CD4-positive, alpha-beta T cell treated with Interleukin-6 at 100 ng/mL for 8 hours (primary cell): ENCODE results near the gene HDAC7.

Experiments
- DNase-seq: peaks from one replicate; pipeline ENCODE4 v3.0.0-alpha.2; 2020; ENCODE audit warnings: mixed read lengths, low spot score

HDAC7 gene

GRCh38 chr12:47793015-47793681 lies 26.6 kb downstream of the HDAC7 start:
- DNase-seq = no peak

GRCh38 chr12:47791874-47792273 lies 27.8 kb downstream of the HDAC7 start:
- DNase-seq = no peak

DNA sequence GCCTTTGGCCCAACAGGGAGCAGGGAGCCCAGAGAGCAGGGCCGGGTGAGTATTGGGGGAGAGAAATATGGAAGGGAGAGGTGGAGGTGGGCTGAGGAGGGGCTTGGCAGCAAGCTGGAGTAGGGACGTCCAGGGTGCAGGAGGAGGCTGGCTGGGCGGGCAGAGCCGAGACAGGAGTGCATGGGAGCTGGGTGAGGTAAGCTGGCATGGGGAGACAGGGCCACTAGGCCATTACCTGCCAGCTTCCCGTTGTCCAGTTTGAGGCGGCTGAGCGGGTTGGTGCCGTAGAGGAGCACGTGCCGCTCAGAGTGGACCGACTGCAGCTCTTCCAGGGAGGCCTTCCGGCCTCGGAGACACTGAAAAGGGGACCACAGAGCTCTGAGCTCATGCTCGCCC lies 28.4 kb downstream of the HDAC7 start:
- DNase-seq = no peak

GRCh38 chr12:47790676-47791350 lies 28.9 kb downstream of the HDAC7 start:
- DNase-seq = no peak

DNA sequence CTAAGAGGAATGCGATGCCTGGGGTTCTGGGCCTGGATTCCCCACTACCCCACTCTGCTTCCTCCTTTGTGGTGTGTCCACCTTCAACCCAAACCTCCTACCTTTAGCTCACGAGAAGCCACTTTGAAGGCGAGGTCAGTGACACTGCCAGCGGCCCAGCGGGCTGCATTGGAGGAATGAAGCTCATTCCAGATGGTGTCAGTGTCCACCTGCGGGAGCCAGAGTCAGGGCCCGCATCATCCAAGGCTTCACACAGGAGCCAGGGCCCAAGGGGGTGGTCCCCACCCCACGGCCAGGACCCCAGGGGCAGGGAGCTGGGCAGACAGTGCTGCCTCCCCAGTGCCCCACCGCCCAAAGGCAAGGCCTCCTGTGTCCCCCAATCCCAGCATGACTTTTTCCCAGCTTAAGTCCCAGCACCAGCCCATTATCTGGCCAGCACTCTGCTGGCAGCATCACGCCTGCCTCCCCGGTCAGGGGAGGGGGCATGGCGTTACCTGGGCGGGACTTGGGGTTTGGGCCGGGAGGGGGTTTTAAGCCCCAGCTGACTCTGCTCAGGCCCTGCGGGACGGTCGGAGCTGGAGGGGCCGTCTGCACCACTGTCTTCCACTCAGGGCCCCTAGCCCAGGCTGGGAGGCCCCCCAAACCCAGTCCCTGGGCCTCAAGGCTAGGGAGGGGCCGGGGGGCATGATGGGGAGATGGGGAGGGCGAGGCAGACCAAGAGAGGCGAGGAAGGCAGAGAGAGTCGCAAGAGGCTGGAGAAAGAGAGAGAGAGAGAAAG lies 29.8 kb downstream of the HDAC7 start:
- no peak for DNase-seq

DNA sequence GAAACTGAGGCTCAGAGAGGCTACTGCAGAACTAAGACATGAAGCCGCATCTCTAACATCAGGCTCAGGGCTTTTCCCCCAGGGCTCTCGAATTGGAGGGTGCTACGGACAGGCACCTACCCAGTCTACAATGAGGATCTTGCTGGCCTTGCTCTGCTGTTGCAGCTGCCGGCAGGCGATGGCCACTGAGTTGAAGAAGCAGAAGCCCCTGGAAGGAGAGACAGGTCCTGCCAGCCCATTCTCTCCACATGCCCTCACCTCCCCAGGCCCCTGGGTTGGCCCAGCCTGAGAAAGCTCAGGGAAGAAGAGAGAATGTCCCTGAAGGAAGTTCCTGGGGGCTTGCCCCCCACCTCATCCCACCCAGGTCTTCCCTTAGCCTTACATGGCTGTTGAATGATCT lies 30.6 kb downstream of the HDAC7 start:
- DNase-seq = no peak

DNA sequence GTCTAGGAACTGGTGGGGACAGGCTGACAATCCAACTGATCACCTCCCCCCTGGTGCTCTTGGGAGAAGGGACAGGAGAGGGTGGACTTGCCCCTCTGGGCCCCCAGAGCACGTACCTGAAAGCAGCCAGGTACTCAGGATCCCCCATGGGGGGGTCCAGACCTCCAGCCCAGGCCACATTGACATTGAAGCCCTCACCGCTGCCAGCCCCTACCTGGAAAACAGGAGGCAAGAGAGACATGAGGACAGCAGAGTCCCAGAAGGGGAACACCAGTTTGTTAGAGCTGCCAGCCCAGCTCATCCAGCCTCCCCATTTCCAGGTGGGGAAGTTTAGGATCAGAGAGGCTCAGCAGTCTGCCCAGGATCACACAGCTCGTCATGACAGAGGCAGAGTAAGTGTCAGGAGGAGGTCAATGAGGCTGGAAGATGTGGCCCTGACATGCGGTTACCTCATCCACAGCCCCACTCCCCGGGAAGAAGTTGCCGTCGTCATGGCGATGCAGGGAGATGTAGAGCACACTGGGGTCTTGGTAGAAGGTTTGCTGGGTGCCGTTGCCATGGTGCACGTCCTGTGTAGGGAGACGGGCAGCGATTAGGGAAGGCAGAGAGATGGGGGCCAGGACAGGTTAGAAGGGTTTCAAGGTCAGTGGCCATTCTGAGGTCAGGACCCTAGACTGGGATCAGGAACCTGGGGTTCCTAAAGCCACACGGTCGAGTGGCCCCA lies 31.9 kb downstream of the HDAC7 start:
- no peak for DNase-seq

DNA sequence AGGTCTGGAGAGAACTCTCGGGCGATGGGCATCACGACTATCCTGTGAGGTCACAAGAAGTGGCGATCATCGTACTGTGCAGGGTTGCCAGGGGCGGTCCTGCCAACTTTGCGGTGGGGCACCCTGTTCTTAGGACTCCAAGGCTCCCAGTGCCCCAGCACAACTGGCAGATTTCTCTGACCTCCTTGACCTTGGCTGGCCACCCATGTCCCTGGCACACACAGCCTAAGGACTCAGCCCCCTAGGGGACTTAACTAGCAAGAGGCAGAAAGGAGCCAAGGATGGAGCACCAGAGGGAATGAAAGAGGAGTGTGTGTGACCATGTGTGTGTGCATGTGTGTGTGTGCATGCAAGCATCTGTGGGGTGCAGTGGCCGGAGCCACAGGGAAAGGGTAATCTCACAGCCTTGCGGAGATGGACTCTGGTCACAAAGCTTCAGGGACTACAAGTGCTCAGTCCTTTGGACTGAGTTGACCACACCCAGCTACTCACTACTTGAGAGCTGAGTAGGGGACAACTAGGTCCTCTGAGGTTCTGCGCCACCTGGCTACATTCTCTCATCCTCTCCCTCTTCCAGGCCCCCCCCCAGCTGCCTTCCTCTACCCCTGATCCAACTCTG lies 32.9 kb downstream of the HDAC7 start:
- no peak for DNase-seq

- no peak for DNase-seq
Observed at GRCh38 chr12:47785887-47786661, 33.6 kb downstream of the HDAC7 start.

GRCh38 chr12:47785036-47785886 lies 34.4 kb downstream of the HDAC7 start:
- no peak for DNase-seq

DNA sequence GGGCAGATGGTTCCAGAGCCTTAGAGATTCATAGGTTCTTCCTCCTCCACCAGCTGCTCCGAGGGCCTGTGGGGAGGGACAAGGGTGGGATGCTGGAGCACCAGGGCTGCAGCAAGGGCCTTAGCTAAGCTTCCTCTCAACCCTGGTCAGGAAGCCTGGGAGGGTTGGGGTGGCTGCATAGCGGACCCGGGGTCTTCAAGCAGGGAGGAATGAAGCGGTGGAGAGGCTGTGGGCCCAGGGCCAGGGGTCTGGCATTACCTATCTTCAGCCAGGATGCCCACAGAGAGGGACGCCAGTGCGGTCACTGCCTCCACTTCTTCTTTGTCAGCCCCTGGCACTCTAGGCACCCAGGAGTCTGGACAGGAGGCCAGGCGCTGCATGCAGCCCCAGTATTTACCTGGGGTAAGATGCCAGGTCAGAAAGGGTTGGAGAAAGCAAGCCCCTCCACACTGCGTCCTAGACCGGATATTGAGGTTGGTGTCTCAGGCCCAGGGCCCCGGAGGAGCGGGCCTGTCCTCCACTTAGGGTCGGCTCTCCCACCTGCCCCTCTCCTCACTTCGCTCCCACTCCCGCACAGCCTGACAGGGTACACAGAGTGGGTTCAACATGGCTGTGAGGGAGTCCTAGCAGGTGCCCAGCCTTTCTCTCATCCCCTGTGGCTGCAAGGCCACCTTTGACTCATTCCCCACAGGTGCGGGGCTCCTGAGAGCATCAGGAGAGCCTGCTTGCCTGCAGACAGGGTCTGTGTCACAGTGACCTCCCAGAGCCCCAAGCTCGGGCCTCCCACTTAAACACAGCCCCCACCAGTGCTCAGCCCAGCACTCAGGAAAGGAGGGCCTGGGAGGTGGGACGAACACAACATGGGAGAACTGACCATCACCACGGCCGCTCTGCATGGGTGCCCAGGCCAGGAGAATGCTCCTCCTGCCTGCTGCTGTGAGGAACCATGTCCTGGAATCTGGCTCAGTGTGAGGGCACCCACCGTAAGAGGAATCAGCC lies 35.6 kb downstream of the HDAC7 start:
- DNase-seq = no peak

DNA sequence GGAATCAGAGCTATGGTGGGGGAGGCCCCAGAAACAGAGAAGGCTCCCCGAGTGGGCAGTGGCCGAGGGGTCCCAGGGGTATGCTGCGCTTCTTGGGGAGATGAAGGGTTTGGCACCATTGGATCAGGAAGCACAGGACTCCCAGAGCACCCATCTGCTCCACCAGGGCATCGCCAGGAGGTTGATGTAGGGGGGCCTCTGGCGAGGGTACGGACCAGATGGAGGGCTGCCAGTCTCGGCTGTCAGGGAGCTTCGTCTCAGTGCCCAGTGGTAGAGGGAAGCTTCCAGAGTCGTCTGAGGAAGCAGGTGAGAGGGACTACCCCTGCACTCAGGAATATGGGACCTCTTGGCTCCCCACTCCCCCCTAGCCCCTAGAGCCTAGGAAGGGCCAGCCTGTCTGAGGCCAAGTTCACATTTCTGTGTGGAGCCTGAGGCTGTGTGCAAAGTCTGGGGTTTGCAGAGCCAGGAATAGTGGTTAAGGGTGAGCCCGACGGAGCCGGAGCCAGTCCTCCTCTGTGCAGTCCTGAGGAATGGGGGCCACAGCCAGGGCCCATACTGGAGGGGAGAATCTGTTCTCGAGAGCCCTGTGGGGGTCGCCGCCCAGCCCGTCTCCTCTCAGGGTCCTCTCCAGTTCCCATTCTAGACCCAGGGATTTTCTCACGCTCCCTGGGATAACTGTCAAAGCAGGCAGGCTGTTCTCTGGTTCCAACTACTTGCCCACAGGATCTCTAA lies 36.5 kb downstream of the HDAC7 start:
- no peak for DNase-seq

DNA sequence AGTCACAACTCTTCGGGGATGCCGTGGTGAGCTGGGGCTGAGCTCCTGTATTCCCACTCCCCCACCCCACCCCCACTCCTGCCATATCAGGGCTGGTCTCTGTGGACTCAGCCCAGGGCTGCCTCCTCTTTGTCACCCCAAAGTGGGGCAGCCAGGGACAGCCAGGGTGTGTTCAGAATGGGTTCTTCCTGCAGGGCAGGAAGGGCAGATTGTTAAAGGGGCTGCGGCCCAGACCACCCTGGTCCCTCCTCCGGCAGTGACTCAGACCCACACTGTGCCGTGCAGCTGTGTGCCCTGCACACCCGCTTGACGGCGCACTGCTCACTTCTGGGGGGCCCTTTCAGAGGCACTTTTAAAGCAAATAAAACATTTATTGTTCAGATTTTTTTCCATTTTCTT lies 37.3 kb downstream of the HDAC7 start:
- DNase-seq = no peak

DNA sequence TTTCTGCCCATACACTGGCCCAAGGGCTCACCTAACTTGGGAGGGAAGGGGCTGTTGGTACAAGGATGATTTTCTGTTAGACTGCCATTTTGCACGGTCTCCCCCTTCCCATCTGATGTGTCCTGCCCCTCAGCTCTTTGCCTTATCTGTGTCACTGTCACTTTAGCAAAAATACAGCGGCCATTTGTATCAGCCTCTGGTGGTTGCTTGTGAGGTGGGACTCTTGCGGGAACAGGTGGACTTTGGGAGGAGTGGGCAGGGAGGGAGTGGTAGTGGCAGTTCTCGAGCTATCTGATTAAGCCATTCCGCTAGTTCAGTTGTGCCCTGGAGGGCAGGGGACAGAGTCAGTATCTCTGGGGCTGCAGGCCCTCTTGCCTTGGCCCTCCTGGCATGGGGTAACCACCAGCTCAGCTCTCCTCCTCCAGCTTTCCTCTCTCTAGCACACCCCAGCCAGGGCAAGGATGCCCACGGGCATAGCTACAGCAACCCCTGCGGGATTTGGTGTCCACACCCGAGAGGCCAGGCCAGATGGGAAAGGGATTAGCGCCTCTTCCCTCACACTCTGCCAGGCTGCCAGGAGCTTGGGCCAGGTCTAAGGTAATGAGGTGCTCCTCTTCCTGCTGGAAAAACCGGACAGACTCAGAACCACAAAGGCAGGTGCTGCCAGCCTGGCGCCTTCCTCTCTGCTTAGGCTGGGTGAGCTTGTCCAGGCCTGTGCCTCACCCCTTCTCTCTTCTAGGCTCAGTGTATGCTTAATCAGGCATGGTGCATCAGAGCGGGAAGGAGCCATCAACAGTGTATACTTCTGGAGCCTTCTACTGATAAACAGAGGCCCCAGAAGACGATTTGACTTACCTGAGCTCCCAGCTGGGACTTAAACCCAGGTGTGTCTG lies 38.0 kb downstream of the HDAC7 start:
- no peak for DNase-seq

- no peak for DNase-seq
Observed at GRCh38 chr12:47779943-47780504, 39.7 kb downstream of the HDAC7 start.

GRCh38 chr12:47779301-47779942 lies 40.3 kb downstream of the HDAC7 start:
- peak; percentile 90 for DNase-seq
